Fibroblast of villous mesenchyme (primary cell): ENCODE results near the gene ODC1. TPM values are rescaled to one million over a fixed set of nuclear protein-coding genes. Genes with fewer than 3 reads are reported as not detected.

ENCODE experiments used
- DNase-seq: peaks from one replicate; pipeline ENCODE4 v3.0.0-alpha.2; 2010; ENCODE audit warnings: low read depth
- H3K4me3 ChIP-seq: 2 replicates; pipeline ENCODE4 v1.5.1; 2011; ENCODE audit warnings: low read depth, mild to moderate bottlenecking, low read length
- total RNA-seq: library from RNA; depleted of rRNA; stranded (reverse); fragments of >200 nt; gene quantifications from 2 replicates; pipeline ENCODE4 v1.2.3, GENCODE V29; 2012
- TF ChIP-seq, protein P1 (sequence below): IDR thresholded peaks from 2 replicates; pipeline ENCODE4 v1.5.1; 2012; ENCODE audit warnings: low read depth, mild to moderate bottlenecking, low read length; ENCODE audit not compliant: insufficient read depth

Gene ODC1
- total RNA-seq, 1 donor = 133 TPM

DNA sequence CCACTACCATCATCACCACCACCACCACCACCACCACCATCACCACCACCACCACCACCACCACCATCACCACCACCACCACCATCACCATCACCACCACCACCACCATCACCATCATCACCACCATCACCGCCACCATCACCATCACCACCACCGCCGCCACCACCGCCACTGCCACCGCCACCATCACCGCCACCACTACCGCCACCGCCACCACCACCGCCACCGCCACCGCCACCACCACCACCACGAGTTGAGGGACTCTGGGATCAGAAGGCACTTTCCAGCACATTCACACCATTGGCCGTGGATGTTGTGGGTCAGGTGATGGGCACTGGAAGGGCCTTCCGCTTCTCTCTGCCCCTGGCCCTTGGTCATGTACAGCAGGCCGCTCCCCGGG is 48.8 kb downstream of the ODC1 start:
- no peak for DNase-seq
- no peak overlapping the region for H3K4me3 ChIP-seq
- TF ChIP-seq, protein P1, sequence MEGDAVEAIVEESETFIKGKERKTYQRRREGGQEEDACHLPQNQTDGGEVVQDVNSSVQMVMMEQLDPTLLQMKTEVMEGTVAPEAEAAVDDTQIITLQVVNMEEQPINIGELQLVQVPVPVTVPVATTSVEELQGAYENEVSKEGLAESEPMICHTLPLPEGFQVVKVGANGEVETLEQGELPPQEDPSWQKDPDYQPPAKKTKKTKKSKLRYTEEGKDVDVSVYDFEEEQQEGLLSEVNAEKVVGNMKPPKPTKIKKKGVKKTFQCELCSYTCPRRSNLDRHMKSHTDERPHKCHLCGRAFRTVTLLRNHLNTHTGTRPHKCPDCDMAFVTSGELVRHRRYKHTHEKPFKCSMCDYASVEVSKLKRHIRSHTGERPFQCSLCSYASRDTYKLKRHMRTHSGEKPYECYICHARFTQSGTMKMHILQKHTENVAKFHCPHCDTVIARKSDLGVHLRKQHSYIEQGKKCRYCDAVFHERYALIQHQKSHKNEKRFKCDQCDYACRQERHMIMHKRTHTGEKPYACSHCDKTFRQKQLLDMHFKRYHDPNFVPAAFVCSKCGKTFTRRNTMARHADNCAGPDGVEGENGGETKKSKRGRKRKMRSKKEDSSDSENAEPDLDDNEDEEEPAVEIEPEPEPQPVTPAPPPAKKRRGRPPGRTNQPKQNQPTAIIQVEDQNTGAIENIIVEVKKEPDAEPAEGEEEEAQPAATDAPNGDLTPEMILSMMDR = no peak

DNA sequence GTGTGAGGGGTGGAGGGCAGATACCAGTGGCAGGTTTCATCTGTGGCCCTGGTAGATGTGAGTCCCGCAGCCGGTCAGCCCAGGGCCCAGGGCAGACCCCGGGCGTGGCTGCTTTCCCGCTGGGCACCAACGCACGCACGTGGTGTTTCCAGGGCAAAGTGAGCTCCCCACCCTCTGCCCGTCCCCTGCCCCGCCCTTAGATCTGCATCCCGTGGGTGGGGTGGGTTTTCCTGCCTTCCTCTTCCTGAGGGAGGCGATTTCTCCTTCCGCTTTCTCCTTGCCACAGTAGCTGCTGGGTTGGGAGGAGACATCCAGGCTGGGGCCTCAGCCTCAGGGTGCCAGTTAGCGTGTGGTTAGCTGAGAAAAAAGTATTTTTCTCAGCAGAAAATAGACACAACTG is 49.6 kb downstream of the ODC1 start:
- TF ChIP-seq, protein P1 = no peak
- H3K4me3 ChIP-seq = no peak overlapping the region
- DNase-seq = no peak

GRCh38 chr2:10397878-10398277 is 50.2 kb downstream of the ODC1 start:
- no peak for DNase-seq
- TF ChIP-seq, protein P1 = no peak
- no peak overlapping the region for H3K4me3 ChIP-seq

GRCh38 chr2:10397297-10397875 is 50.7 kb downstream of the ODC1 start:
- TF ChIP-seq, protein P1 = no peak
- no peak for DNase-seq
- H3K4me3 ChIP-seq = no peak overlapping the region

DNA sequence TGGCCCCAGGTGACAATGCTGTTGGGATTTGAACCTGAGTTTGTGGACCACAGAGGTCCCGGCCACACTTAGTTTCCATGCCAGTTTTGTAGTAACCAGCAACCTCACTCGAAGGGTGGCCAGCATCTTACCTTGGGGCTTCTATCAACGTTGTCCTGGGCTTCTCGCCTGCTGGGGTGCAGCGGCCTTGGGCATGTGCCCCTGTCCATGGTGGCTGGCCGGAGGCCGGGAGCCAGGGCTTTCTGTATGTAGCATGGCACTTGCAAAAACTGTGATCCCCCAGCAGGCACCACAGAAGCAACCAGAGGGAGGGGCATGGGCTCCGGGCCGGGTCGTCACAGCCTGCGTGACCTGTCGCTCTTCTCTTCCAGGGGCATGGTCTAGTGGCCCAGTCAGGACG is 51.7 kb downstream of the ODC1 start:
- DNase-seq = no peak
- no peak overlapping the region for H3K4me3 ChIP-seq
- TF ChIP-seq, protein P1 = no peak

DNA sequence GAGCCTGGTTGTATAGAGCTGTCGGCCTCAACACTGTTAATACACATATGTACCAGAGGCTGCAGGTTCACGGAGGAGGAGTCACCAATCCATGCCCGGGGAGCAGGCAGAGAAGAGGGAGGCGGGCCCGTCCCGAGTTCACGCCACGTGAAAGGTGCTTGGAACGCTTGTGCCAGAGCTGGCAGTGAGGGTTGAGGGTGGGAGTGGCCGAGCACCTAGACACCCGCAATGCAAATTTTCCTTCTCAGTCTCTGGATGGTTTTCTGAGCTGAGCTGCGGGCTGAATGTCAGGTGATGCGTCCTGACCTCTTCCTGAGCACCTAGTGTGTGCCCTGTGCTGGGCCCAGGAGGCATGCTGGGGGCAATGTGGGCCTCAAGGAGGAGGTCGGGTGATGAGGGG is 52.2 kb downstream of the ODC1 start:
- TF ChIP-seq, protein P1 = no peak
- no peak for DNase-seq
- H3K4me3 ChIP-seq = no peak overlapping the region

GRCh38 chr2:10393640-10393982 is 54.5 kb downstream of the ODC1 start:
- TF ChIP-seq, protein P1 = no peak
- no peak for DNase-seq
- no peak overlapping the region for H3K4me3 ChIP-seq
